Anterior cingulate cortex (tissue), 58 donors: ENCODE data around the gene ATP1B4.
"Not testable (repeated sequence)": the region's sequence is repeated elsewhere in the genome, so short reads cannot be mapped to it uniquely, and the experiment has no call there.

Source experiments
- DNase-seq, 58 donors: peaks; one replicate each; lab custom pipeline; 2025; lab: John Stamatoyannopoulos, UW

Gene ATP1B4

DNA sequence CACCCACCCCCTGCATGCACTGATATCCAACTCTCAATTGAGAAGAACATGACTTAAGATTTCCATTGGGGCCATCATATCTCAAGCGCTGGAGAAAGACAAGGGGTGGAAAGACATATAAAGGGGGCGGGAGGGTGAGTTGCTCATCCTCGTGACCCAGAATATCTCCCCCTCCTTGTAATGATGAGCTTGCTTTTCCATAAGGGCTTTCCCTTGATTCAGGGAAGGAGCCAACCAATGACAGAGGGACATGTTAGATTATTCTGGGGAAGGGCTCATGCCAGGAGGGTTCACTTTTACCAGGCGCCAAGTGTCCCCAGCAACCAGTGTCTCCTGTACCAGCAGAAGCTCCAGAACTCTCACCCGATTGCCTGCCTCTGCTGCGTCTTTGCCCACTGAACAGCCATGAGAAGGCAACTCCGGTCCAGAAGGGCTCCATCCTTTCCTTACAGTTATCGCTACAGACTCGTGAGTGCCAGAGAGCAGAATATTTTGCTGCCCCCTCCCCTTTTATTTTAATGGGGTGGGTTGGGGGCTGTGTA is at the start of gene ATP1B4:
TSS of gene ATP1B4 (plus strand) at position 326 of the 542 bp plus-strand sequence. CDS start at position 406, 80 bp downstream.
- DNase-seq = no peak

DNA sequence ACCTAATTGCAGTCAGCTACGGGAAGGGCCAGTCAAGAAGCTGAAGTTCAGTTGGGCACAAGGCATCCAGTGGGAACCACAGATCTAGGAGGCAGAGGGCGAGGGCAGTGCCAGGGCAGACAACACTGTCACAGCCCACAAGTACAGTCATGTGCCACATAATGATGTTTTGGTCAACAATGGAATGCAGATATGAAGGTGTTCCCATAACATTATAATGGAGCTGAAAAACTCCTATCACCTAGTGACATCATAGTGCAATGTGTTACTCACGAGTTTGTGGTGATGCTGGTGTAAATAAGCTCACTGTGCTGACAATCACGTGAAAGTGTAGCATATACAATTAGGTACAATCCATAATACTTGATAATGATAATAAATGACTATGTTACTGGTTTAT is 46.1 kb upstream of the ATP1B4 start:
- no peak for DNase-seq

GRCh38 chrX:120316587-120317283 is 45.2 kb upstream of the ATP1B4 start:
- DNase-seq = no peak

DNA sequence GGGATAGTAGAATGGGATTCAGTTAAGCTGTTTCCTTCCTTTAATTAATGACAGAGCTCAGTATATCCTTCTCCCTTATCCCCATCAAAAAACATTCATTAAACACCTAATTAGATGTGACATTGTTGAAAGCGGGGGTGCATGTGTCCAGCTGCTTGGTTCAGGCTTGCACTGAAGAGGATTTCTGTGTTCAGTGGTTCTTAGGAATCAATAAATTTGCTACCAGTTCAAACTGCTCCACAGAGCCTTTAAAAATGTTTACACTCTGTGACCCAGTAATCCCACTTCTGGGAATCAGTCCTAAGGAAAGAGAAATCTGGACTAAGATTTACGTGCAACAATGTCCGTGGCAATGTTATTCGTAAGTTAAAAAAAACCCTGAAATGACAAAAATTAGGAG is 43.5 kb upstream of the ATP1B4 start:
- no peak for DNase-seq

DNA sequence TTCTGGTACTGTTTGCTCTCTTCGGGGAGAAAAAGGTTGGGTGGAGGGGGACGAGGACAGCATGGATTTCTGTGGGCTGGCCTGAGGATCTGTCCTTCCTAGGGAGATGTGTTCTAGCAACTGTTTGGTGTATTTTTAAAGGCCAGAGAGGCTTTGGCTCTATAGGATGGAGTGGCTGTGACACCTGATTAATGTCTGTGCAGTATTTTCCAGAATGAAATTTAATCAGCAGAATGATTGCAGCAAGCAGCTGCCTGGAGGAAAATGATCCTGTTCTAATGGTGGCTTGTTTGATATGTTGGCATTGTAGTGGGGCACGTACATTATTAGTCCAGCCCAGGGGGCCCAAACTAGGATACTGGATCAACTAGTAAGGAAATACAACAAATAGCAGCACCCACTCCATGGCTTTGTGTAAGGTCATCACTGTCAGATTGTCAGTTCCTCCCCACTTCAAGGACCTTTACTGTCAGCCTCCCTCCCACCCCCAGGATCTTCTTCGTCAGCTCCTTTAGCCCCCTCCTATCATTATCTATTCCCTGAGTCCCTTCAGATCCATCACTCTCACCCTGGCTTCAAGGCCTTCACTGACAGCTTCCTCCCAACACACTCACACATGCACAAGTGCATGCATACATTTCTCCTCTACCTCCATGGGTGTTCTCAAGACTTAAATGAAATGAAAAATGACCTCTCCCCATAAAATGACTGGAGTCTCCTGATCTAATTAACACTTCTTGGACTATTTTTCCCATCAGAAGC is 40.2 kb upstream of the ATP1B4 start:
- DNase-seq = no peak

GRCh38 chrX:120331116-120331515 is 30.8 kb upstream of the ATP1B4 start:
- DNase-seq = no peak

- no peak for DNase-seq
Observed at GRCh38 chrX:120332394-120332793, 29.5 kb upstream of the ATP1B4 start.

- DNase-seq = no peak
Observed at GRCh38 chrX:120334151-120334550, 27.7 kb upstream of the ATP1B4 start.

DNA sequence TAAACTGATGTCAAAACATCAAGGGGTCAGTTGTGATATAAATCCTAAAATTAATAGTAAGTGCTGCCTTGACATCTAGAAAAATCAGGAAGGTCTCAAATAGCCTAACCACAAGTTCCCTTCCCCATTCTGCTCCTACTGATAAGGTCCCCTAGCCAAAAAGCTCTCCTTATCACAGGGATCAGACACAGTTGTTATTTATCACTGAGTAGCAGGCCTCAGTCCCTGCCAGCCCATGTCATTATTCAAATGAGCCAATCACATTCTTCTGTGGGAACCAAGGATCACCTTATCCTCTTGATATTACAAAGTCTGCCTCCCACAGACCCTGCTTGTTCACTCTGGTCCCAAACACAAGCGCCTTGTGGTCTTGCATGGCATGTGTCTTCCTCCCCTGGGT is 27.3 kb upstream of the ATP1B4 start:
- no peak for DNase-seq

DNA sequence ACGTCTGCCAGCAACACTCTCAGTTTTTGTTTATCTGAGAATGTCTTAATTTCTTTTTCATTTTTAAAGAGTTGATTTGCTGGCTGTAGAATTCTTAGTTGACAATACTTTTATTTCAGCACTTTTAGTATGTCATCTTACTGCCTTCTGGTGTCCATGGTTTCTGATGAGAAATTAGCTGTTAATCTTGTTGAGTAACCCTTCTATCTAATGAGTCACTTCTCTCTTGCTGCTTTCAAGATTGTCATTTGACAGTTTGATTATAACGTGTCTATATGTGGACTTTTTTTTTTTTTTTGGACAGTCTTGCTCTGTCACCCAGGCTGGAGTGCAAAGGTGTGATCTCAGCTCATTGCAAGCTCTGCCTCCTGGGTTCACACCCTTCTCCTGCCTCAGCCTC is 26.6 kb upstream of the ATP1B4 start:
- DNase-seq = no peak

DNA sequence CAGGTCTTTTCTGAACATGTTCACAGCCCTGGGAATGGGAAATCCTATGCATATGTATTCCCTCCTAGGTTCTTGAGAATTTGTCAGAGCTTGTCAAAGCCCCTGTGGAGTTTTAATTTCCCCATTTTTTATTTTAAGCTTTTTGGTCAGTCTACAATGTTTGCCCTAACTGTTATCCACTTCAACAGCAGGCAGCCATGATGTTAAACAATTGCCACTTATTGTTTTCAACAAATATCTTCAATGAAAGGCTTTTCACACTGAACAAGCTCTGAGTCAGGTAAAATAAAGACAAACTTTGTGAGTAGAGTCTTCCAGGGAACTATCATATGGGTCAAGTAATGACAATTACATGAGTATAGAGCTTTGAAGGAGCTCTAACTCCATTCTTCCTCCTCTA is 25.0 kb upstream of the ATP1B4 start:
- no peak for DNase-seq

GRCh38 chrX:120344566-120344965 is 17.3 kb upstream of the ATP1B4 start:
- DNase-seq = not testable (repeated sequence)

GRCh38 chrX:120350450-120351138 is 11.3 kb upstream of the ATP1B4 start:
- DNase-seq = no peak

DNA sequence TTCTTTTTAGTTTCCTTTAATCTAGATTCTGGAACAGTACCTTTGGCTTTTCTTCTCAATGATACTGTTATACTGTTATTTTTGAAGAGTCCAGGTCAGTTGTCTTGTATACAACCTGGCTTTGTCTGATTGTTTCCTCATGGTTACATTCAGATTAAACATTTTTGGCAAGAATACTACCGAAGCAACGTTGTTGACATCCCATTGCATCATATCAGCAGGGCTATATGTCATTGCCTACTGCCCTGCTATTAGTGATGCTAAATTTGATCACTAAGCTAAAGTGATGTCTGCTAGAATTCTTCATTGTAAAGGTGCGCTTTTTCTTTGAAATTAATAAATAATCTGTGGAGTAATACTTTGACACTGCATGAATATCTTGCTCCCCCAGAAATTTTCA is 5.8 kb upstream of the ATP1B4 start:
- no peak for DNase-seq

GRCh38 chrX:120357186-120357585 is 4.7 kb upstream of the ATP1B4 start:
- DNase-seq = no peak

GRCh38 chrX:120358737-120359456 is 3.0 kb upstream of the ATP1B4 start:
- peak in 30 of 58 donors; percentile 0 to 32 (median 2) for DNase-seq

DNA sequence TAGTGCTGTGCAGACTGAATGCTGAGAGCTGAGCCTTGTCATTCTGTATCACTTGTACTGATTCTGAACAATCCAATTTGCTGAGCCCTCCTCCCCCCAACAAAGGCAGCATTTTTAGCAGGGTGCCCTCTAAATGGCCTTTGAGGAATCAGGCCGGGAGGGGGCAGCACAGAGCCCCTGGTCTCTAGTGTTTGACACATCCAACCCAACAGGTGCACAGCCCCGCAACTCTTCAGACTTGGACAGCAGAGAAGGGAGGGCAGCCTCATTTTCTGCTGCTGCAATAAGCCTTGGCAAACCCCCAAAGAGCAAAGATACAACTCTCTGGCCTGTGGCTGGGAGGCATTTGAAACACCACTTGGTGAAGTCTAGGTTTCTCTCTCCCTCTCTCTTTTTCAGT is 3.4 kb downstream of the ATP1B4 start:
- DNase-seq = peak in 28 of 58 donors; percentile 0 to 41 (median 4)

DNA sequence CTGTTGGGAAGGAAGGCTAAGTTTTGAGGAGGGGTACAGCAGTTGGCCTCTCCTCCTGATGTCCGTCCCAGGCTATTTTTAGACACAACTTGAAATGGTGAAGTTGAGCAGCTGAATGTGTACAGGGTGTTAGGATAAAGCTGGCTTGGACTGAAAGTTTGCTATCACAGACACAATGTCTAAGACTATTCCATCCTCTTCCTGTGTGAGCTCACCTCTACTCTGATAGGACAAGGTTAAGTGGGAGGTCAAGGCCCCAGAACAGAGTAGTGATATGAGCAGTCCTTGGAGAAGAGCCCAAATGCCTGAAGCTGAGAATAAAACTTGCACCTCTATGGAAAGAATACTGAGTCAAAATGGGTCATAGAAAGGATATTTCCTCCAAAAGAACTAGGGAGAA is 4.1 kb downstream of the ATP1B4 start:
- no peak for DNase-seq

DNA sequence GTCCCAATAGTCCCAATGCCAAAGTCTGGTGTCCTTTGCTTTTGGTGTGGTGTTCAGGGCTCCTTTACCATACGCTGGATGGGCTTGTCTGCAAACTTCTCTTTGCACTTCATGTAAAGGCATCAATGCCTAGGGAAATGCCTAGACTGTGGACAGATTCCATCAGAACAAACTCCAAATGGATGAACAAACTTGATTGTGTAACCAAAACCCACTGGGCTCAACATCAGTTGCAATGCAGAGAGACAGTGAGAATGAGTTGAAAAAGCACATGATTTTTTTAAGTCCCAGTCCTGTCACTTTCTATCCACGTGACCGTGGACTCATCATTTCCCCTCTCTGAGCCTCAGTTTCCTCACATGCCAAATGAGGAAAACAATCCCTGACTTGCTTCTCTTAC is 4.9 kb downstream of the ATP1B4 start:
- no peak for DNase-seq

DNA sequence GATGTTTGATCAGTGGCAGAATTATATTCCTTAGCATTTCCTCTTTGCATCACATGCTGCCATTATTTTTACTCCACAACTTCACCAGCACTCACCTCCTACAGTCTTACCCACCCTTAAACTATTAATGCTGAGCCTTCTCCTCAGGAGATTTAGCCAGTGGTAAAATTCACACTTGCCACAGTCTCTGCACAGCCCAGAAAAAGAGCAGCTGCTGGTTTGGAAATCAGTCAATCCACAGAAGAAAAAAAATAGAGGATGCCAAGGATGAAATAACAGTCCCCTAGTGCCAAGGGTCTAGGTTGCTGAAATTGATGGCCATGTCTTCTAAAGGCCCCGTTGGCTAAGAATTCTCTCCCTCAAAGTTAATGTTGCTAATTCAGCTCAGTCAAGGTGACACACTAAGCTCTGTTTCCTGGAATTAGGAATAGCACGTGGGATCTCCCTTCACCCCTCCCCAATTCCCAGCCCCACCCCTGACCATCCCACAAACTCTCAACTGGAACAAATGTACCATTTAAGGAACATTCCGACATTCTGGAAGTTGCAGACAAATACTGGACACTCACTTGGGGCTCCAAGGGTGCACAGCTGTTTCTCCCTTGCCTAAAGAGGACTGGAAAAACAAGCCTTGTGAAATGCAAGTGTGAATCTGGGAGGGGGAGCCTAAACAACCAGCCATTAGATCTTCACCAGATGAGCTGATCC is 5.7 kb downstream of the ATP1B4 start:
- no peak for DNase-seq
